NAMALWA (cell line): Measurements from ENCODE around the gene TSR3.

Source experiments
- DNase-seq: peaks from one replicate; pipeline ENCODE4 v3.0.0-alpha.2; 2015; ENCODE audit warnings: low spot score

Gene TSR3

DNA sequence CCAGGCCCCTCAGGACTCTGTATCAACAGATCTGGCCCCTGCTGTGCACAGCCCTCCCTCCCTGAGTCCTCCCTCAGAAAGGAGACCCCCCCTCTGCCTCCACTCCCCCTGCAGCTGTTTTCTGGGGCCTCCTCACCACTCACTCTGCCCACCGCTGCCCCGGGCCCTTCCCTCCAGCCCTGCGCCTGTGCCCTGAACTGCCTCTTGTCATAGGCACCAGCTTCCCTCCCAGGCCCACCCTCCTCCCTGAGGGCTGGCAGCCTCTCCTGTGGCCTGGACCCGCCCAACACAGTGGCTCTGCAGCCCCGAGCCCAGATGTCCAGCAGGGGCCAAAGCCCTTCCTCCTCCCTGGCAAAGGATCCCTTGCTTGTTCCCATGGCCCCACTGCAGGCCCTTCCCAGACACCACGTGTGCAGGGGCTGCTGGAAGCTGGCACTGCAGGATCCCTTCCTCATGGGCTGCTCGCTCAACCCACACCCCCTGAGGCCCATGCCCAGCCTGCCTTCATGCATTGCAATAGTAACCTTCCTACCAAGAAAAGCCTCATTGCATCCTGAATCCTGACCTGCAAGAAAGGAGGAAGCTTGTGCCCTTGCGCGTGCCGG lies 25.8 kb upstream of the TSR3 start:
- DNase-seq, result no peak

DNA sequence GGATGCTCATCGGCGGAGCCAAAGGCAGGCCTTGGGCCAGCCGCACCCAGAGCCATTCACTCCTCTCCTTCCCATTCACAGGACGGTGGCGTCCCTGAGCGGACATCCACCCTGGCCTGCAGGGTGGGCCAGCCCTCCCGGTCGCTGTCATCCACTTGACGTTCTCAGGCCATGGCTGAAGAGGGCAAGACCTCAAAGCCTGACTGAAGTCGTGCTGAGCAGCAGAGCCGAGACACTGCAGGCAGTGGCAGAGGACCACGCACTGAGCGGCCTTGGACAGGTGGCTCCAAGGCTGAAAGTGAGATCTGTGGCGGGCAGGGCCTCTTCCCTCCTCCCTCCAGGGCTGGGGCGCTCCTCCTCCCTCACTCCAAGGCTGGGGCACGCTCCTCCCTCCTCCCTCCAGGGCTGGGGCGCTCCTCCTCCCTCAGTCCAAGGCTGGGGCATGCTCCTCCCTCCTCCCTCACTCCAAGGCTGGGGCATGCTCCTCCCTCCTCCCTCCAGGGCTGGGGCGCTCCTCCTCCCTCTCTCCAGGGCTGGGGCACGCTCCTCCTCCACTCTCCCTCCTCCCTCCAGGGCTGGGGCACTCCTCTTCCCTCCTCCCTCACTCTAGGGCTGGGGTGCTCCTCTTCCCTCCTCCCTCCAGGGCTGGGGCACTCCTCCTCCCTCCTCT lies 24.2 kb upstream of the TSR3 start:
- DNase-seq, result no peak

DNA sequence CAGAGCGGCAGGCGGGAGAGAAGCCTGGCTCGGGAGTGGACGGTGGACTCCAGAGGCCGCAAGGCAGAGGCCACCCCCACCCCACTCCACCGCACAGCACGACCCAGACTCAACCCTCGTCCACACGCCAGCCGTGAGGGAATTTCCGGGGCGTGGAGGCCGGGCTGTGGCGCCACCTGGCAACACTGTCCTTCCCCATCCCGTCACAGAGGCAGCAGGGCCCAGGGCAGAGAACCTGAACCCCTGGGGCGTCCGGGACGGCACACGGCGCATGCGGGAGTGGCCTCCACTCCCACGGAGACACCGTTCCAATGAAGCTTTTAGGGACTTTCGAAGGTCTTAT lies 23.6 kb upstream of the TSR3 start:
- no peak for DNase-seq

DNA sequence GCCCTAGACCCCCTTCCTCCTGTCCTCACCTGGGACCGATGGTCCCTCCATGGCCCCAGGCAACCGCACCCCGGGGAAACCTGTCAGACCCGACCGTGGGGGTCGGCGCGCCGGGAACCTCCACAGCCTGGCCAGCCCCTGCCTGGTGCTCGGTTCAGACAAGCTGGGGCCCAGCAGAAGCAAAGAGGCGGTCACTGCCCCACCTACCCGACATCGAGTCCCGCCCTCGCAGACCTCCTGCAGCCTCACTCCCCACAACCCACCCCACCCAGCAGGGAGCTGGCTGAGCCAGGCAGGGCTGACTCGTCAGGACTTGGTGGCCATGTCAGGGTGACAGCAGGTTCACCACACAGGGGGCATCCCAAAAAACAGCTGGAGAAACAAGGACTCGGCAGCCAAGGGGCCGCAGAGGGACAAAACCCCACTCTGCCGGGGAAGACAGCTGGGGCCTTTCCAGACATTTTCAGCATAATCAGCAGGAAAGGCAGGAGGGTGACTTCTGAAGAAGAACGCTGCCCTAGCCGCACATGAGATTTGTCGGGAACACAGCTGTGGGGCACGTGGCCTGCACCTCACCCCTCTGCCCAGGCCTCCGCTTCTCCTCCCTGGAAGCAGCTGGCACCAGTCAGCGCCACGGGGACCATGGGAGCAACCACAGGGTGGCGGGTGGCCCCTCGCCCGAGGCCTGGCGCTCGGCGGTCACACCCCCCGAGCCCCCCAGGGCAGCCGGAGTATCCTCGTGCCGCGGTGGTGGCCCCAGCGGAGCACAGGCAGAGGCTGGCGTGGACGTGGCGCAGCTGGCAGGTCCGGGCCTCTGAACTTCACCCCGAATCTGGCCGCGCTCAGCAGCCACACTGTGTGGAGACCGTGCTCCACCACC lies 23.0 kb upstream of the TSR3 start:
- no peak for DNase-seq

DNA sequence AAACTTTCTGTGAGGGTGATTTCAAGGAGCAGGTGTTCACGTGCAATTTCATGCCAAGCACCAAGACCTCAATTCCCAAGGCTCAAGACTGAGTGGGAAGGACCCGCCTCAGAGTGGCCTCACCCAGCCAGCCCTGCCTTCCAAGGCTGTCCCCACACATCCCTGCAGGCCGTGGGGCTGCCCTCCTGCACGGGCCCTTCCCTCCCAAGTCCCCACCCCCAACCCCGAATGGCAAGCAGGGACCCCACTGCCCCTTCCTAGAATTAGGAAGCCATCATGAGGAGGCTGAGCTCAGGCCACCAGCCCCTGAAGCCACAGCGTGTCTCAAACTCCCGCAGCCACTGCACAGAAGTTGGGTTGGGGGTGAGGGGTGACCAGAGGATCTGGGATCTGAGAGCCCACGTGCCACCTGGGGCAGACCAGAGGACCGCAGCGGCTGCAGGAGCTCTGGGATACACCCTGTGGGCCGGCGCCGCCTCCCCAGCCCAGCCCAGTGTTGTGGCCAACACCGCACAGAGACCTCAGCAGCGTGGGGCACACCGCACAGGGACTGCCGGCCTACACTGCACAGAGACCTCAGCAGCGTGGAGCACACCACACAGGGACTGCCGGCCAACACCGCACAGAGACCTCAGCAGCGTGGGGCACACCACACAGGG lies 20.7 kb upstream of the TSR3 start:
- DNase-seq, result no peak

DNA sequence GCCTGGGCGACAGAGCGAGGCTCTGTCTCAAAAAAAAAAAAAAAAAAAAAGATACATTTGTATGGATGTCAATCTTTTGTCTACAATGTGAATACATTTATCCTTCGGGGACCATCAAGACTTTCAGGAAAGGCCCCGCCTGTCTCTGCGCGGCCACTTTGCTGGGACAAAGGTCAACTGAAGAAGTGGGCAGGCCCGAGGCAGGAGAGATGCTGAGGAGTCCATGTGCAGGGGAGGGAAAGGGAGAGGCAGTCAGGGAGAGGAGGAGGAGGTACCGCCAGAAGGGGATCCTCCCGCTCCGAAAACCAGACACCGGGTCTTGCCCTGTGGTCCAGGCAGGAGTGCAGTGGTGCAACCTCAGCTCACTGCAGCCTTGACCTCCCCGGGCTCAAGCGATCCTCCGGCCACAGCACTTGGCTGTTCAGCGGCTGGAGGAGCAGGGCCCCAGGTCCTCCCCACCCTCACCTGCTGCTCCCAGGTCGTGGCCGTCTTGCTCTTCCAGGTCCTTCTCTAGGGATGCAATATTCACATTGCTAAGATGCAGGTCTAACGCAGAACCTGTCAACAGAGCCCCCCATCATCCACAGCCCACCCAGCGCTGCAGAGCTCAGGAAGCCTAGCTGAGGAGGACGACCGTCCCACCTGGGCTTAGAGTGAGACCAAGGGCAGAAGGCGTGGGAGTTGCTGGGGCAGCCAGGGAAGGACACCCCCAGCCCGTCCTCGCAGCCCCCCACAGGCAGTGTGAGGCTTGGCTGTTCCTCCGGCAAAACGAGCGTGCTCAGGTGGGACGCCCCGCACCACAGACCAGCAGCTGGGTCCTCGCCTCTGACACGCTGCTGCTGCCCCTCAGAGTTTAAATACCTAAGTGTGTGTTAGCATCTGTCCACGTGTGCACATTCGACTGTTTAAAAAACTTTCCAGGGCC lies 19.6 kb upstream of the TSR3 start:
- DNase-seq, result no peak

DNA sequence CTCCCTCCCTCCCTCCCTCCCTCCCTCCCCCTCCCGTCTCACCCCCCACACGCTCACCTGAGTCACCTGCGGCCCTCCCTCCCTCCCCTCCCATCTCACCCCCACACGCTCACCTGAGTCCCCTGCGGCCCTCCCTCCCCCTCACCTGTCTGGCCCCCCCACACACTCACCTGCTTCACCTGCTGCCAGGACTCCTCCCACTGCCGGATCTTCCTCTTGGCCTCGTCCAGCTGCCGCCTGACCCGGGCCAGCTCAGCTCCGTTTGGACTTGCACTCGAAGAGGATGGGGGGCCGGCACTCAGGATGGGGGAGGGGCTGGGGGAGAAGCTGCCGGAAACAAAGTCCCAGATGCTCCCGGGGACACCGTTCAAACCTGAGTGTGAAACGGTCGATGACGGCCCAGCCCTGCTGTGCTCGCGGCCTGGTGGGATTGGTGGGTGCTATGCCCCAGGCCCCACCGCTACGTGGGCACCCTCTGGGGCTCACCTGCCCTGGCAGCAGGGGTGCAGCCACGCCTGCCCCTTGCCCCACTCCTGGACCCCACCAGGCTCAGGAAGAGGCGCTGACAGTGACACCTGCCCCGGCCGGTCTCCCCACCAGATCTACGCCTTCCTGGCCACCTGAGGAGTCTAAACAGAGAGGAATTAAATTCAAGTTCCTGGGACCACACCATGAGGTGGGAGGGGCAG lies 16.0 kb upstream of the TSR3 start:
- no peak for DNase-seq

DNA sequence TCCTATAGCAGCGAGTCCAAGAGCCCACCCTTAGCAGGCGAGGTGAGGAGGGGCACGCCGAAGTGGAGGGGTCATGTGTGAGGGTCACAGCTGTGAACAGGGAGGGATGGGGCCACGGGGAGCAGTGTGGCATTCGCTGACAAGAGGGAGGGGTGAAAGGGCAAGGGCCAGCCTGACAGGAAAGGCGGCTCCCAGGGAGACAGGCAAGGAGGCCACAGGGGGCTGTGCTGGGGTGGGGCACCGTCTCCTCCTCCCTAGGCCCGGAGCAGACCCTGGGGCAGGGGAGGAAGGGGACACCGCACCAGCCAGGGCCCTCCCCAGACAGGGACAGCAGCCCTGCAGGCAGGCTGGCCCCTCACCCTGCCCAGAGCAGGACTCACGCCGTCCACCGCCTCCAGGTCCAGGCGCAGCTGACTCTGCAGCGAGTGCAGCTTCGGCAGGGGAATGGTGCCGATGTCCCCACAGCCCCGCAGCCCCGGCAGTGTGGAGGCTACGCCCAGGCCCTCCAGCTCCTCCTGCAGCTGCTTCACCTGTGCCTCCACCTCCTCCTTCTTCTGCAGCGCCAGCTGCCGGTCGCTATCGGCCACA lies 15.1 kb upstream of the TSR3 start:
- DNase-seq, result no peak

DNA sequence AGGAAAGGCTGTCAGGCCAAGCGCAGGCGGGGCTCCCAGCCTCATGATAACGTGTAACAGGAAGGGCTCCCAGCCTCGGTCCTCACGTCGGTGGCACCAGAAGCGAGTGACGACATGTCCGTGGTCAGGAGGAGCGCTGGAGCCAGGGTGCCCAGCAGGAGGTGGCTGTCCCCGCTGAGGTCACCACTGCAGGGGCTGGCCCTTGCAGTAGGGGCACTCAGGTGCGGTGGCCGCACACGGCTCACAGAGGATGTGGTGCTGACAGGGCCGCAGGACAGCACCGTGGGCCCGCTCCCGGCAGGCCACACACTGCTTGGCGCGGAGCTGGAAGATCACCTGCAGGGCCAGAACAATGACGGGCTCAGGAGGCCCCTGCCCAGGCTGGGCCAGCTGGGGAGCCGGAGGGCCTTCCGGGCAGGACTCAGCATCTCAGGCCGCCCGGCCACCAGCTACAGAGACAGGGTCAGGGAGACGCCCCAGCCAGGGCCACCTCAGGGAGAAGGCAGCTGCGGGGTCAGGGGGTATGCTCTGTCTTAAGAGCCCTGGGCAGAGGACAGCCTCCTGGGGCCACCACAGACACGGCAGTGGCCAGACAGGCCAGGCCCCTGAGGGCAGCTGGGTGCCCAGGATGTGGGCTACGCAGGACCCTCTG lies 14.5 kb upstream of the TSR3 start:
- DNase-seq, result no peak

DNA sequence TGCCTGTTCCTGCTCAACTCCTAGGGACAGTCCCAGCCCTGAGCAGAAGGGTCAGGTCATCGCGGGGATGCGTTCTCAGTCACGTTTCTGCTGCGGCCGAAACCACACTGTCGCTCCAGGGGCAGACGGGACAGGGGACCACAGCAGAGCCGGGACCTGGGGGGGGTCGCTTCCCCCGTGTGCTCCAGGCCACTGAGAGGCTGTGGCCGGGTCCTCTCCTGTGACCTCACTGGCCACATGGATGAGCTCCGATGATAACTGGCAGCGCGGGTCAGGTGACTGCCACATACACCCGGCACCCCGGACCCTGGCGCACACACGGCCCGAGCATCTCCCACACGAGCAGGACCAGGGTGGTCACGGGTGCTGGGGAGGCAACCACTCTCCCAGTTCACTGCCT lies 12.8 kb upstream of the TSR3 start:
- no peak for DNase-seq

DNA sequence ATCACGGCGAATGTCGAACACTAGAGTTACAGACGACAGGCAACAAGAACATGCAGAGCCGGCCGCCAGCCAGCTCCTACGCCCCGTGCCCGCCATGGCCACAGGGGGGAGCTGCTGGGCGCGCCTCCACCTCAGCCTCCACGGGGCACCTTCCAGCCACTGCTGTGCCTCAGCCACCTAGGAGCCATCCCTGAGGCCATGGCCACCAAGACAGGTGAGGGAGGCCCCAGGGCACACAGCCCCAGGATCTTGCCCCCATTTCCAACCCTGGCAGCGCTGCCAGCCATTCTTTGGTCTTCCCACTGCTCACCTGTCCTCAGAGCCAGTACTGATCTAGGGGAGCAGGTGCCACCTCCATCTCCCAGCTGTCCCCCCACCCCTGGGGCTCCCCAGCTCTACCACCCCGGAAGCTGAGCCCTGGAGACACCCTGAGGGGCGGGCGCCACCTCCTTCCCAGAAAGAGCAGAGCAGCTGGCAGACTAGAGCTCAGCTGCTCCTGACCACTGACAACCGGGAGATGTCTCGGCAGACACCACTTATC lies 11.9 kb upstream of the TSR3 start:
- DNase-seq, result peak; percentile 79

DNA sequence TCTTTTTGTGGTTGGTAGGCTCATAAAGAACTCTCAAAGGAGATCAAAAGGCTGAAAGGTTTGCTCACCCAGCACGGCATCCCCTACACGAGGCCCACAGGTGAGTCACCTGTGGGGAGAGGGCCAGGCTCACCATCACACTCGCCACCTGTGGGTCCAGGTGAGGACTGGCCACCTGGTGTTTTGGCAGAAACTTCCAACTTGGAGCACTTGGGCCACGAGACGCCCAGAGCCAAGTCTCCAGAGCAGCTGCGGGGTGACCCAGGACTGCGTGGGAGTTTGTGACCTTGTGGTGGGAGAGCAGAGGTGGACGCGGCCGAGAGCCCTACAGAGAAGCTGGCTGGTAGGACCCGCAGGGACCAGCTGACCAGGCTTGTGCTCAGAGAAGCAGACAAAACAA lies 11.1 kb upstream of the TSR3 start:
- no peak for DNase-seq

DNA sequence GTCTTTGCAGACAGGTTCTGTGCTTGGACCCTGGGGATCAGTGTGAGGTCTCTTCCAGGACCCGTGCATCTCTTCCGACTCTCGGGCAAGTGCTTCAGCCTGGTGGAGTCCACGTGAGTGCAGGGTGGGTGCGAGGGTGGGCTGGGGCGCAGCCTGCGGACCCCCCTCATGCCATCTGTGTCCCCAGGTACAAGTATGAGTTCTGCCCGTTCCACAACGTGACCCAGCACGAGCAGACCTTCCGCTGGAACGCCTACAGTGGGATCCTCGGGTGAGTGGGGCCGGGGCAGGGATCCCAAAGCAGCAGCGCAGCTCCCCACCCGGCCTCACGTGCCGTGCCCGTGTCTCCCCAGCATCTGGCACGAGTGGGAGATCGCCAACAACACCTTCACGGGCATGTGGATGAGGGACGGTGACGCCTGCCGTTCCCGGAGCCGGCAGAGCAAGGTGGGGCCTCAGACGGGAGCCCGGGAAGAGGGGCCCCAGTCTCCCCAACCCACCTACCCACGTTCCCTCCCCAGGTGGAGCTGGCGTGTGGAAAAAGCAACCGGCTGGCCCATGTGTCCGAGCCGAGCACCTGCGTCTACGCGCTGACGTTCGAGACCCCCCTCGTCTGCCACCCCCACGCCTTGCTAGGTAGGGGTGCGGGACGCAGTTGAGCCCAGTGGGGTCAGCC lies 10.1 kb upstream of the TSR3 start:
- no peak for DNase-seq

DNA sequence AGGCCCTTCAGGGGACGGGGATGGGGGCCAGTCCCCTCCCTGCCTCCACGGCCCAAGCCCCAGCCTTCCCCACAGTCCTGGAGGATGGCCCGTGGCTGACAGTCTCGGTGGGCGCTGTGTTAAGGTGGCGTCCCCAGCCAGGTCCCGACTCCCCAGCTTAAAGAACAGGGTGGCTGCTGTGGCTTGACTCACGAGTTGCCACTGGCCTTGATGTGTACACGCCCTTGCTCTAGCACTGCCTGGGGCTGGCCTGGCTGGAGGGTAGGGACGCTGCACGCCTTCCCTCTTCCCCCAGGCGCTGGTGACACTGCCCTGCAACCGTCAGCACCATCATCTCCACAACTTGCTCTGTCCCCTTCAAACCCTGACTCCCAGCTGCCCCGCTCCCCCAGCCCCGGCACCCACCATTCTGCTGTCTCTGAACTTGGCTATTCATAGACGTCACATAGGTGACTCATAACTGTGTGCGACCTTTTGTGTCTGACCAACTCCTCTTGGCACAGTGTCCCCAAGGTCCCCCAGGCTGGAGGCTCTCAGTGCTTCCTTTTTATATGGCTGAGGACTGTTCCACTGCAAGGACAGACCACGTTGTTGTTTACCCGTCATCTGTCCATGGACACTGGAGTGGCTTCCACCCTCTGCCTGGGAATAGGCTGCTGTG lies 6.4 kb upstream of the TSR3 start:
- DNase-seq, result no peak

DNA sequence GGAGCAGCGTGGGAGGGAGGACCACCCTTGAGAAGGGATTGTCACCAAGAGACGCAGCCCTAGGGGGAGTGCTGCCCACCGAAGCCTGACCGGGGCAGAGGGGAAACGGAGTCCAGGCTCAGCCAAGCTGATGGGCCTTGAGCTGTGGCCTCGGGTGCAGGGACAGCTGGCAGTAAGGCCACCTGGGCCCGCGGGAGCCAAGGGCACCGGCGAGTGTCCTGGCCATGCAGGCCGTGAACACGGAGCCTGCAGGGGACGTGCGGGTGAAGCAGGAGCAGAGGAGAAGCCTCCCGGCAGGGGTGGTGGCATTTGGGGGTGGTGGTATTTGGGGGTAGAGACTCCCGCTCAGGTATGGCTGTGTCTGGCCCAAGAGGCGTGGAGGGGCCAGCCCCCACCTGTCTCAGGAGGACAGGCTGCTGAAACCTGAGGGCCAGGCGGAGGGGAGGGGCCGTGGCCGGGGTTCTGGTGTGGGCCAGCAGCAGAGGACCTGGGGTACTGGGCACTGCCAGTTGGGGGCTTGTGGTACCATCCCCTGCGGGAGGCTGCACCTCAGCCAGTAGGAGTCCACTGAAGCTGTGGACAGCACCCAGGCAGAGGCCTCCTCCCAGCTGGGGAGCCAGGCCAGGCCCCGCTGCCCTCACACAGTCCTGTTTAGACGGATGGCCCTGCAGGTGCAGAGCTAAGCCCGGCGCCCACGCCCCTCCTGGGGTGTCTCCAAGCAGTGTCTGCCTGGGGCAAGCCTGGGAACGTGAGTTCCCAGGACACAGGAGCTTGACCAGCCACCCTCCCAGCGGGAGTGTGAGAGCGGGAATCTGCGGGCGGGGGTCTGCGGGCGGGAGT lies 4.6 kb upstream of the TSR3 start:
- no peak for DNase-seq

DNA sequence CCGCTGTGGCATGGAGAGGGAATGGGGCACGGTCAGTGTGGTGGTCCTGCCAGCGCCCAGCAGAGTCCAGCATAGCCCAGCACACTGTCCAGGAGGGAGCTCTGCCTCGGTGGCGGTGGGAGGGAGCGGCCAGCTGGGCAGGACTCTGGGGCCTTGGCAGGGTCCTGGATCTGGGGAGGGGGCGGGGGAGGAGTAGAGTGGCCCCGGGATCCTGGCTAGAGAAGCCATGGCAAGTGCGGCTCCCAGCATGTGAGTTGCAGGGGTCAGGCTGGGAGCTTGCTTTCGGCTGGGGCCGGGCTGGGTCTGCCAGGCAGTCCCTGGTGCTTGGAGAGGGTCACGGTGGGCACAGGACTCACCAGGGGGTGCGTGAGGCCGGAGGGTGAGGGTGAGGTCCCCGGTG lies 3.9 kb upstream of the TSR3 start:
- DNase-seq, result no peak

DNA sequence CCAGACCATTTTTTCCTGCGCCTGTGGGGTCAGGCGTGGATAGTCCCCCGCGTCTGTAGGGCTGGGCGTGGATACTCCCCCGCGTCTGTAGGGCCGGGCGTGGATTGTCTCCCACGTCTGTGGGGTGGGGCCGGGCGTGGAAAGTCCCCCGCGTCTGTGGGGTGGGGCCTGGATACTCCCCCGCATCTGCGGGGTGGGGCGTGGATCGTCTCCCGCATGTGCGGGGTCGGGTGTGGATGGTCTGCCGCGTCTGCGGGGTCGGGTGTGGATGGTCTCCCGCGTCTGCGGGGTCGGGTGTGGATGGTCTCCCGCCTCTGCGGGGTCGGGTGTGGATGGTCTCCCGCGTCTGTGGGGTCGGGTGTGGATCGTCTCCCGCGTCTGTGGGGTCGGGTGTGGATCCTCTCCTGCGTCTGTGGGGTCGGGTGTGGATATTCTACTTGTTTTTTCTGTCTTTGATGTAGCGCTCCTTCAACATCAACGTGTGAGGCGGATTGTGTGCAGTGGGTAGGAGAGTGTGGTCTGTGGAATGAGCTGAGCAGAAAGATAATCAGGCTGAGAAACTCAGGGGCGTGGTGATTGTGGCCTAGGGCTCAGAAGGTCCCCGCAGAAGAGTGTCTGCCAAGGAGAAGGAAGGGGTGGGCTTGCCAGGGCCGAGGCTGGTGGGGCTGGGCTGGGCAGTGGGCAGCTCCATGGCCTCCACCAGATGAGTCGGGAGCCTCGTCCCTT lies 3.3 kb upstream of the TSR3 start:
- DNase-seq, result no peak
